Measurements from ENCODE around the gene TEX2.

Gene TEX2

GRCh38 chr17:64263000-64263766 is at the start of gene TEX2:
TSS of gene TEX2 (minus strand) at chr17:64263260. CDS start at chr17:64214217, 49,043 bp downstream.
- peak; percentile 73 for DNase-seq (ENCODE audit: low read depth)

DNA sequence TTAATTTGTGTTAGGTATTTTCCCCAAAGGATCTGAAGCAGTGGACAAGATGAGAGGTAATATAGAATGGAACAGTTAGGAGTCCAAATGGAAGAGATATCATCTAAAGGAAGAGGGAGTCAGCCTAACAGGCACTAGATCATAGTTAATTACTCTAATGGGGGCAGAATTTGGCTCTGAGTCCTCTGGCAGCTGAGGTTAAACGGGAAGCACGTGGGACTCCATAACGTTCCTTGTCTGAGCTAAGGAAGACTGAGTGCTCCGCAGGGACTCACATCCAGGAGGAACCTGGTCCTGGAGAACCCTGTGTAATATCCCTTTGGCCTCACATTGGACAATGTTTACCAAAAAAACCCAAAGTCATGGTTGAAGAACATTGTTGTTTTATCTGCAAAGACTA is 46.6 kb upstream of the TEX2 start:
- DNase-seq (ENCODE audit: low read depth), result no peak

DNA sequence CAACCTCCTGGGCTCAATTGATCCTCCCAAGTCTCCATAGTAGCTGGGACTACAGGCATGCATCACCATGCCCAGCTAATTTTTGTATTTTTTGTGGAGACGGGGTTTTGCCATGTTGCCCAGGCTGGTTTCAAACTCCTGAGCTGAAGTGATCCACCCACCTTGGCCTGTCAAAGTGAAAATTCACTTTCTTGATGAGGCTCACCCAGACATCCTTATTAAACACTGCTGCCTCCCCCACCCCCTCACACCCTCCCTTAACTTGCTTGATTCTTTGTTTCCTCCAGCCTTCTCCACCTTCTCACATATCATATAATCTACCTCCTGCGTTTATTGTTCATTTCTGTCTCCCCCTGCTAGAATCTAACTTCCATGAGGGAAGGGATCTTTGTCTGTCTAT is 46.0 kb upstream of the TEX2 start:
- no peak for DNase-seq (ENCODE audit: low read depth)

DNA sequence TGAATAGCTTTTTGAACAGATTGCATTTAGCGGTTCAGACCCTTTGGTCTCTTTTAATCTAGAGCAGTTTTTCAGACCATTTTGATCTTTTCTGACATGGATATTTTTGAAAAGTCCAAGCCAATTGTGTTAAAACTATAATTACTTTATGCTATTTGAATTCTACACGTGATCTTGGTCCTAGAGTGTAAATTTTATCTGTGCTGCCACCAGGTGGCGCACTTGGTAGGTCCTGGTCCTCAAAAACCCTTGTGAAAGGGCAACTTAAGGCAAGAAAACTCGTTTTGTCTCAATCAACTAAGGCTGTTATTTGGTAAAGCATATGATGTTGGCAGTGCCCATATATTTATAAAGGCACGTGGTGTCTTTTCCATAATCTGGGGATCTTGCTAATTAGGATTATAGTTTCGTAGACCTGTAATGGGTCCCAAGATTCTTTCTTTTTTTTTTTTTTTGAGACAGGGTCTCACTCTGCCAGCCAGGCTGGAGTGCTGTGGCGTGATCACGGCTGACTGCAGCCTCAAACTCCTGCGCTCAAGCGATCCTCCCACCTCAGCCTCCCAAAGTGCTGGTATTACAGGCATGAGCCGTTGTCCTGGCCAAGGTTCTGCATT is 43.9 kb upstream of the TEX2 start:
- DNase-seq (ENCODE audit: low read depth), result peak; percentile 36

DNA sequence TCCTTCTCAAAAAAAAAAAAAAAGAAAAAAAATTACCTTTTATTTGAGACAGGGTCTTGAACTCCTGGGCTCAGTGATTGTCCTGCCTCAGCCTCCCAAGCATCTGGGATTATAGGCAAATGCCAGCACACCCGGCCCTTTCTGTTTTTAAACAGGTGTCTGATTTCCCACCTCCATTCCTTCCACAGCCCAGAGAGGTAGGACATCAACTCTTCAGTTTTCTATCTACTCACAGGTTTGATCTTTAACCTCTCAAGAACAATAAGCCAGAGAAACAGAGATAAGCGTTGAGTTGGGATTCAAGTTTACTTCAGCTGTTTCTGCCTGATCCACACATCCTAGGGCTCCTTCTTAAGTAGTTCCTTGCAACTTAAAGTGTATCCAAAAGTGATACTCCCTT is 41.5 kb upstream of the TEX2 start:
- no peak for DNase-seq (ENCODE audit: low read depth)

DNA sequence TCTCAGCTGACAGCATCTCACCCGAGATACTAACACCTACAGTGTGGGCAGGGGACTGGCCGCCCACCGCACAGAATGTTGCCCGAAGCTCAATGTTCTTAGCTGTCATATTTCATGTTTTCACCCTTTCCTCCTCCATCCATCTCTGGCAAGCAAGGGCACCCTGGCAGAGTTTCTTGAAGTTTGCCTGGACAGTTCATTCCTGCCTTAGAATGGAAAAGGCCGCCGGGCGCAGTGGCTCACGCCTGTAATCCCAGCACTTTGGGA is 37.6 kb upstream of the TEX2 start:
- DNase-seq (ENCODE audit: low read depth), result no peak

- DNase-seq (ENCODE audit: low read depth), result no peak
Measured at GRCh38 chr17:64297467-64298088, 34.5 kb upstream of the TEX2 start.

GRCh38 chr17:64296246-64296645 is 33.2 kb upstream of the TEX2 start:
- DNase-seq (ENCODE audit: low read depth), result no peak

DNA sequence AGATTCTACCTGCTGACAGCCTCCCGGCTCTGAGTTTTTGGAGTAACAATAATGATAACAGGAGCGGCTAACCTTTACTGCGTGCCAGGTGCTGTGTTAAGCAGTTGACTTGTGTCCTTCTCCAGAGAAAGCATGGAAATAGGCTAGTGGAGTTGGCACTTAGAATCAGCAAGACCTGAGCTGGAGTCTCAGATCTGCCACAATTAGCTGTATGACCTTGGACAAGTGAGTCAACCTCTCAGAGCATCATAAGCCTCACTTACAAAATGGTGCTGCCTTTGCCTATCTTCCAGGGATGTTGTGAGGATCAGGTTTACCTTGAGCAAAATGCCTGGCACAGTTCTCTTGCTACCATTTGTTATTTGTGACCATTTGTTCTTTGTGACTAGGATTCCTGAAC is 32.1 kb upstream of the TEX2 start:
- no peak for DNase-seq (ENCODE audit: low read depth)

GRCh38 chr17:64291268-64291851 is 28.3 kb upstream of the TEX2 start:
- no peak for DNase-seq (ENCODE audit: low read depth)

GRCh38 chr17:64289741-64290141 is 26.7 kb upstream of the TEX2 start:
- DNase-seq (ENCODE audit: low read depth), result no peak

DNA sequence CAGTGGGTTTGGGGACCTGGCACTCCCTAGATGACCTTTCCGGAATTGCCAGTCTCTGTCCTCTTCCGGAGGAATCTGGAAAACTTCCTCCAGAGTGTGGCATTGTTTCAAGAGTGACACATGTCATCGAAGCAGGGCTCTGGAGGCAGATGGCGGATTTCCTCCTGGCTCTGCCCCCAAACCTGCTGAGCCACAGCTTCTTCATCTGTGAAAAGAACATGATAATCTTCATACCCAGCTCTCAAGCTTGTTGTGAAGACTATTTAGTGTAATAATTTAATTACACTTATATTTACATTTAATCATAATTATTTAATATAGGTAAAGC is 19.7 kb upstream of the TEX2 start:
- no peak for DNase-seq (ENCODE audit: low read depth)

GRCh38 chr17:64281962-64282752 is 19.1 kb upstream of the TEX2 start:
- DNase-seq (ENCODE audit: low read depth), result no peak

DNA sequence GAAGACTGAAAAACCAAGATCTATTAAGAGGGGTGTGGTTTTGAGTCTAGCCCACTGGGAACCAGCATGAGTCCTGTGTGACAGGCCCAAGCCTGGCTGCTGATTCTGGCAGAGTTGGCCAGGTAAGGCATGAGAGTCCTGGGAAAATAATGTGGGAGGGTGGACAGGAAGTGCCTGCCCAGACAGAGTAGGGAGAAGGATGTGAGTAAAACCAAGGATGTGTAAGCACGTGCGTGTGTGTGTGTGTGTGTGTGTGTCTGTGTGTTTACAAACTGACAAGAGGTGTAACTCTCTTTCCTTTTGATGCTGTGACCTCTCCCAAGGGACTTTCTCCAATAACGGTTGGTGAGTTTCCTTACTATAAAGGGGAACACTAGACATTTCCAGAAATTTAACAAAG is 15.6 kb upstream of the TEX2 start:
- DNase-seq (ENCODE audit: low read depth), result no peak

DNA sequence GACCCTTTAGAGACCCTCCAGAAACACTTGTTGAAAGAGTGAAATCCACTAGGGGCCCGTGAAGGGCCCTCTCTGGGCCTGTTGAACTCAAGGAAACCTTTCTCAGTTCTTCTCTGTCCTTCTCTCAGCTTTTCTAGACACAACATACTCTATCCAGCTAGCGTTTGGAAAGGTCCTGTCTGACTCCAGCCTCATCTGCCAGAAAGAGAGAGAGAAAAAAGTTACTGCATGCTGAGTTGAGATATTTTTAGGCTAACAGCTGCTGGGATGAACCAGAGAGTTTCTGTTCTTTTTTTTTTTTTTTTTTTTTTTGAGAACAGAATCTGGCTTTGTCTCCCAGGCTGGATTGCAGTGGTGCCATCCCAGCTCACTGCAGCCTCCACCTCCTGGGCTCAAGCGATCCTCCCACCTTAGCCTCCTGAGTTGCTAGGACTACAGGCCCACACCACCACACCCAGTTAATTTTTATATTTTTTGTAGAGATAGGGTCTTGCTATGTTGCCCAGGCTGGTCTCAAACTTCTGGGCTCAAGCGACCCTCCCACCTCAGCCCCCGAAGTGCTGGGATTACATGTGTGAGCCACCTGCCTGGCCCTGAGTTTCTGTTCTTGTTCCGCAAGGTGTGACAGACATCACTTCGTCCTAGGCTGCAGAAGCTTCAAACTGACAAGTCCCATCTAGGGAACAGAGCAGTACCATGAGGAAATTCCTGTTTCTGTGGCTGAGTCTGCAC is 14.9 kb upstream of the TEX2 start:
- no peak for DNase-seq (ENCODE audit: low read depth)

DNA sequence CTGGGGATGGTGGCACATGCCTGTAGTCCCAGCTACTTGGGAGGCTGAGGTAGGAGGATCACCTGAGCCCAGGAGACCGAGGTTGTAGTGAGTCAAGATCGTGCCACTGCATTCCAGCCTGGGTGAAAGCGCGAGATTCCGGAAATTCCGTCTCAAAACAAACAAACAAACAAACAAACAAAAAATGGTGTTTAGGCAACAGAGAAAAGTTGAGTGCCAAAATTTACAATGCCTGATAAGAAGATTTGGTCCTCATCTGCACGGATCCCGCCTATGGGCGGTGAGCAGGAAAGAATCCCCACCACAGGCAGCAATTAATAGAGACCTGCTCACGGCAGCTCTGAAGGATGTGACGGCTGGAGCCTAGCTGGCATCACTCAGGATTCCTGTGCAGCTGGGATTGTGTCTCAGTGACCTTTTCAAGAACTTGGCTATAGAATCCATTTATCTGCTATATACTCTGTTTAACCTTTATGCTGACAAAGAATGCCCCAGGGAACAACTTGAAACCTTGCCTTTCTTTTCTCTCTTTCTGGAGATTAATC is 14.0 kb upstream of the TEX2 start:
- DNase-seq (ENCODE audit: low read depth), result no peak

- no peak for DNase-seq (ENCODE audit: low read depth)
Measured at GRCh38 chr17:64275016-64275415, 12.0 kb upstream of the TEX2 start.

GRCh38 chr17:64273006-64273405 is 9.9 kb upstream of the TEX2 start:
- no peak for DNase-seq (ENCODE audit: low read depth)

GRCh38 chr17:64270885-64271284 is 7.8 kb upstream of the TEX2 start:
- DNase-seq (ENCODE audit: low read depth), result no peak

- no peak for DNase-seq (ENCODE audit: low read depth)
Measured at GRCh38 chr17:64269687-64270649, 6.9 kb upstream of the TEX2 start.

- no peak for DNase-seq (ENCODE audit: low read depth)
Measured at GRCh38 chr17:64264891-64265290, 1.8 kb upstream of the TEX2 start.

All from stimulated activated CD8-positive, alpha-beta memory T cell treated with anti-CD3 and anti-CD28 coated beads, Interleukin-15, amount 100 ng/mL, for 24 hours (primary cell).